ENCODE data around the gene IRAK2. TPM values are rescaled to one million over a fixed set of nuclear protein-coding genes. Genes with fewer than 3 reads are reported as not detected.
A peak's percentile ranks its signal among the peaks of the same experiment; 100 is the strongest.
"Not testable (repeated sequence)": the region's sequence is repeated elsewhere in the genome, so short reads cannot be mapped to it uniquely, and the experiment has no call there.

Gene IRAK2
- total RNA-seq, 1 donor from 2014 or later: 2.7 TPM

GRCh38 chr3:10253731-10254130 lies 89.0 kb downstream of the IRAK2 start:
- DNase-seq (ENCODE audit: low spot score): no peak

- DNase-seq (ENCODE audit: low spot score): no peak
These were observed 91.1 kb downstream of the IRAK2 start for GRCh38 chr3:10255835-10256234.

DNA sequence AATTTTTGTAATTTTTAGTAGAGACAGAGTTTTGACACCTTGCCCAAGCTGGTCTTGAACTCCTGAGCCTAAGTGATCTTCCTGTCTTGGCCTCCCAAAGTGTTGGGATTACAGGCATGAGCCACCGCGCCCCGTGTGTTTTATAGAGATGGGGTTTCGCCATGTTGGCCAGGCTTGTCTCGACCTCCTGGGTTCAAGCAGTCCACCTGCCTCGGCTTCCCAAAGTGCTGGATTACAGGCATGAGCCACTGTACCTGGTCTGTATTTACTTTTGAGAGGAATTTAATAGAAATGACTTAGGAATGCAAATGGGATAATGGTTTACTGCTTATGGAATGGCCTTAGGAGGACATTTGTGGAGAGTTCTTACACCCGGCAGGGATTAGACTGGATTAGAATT lies 94.3 kb downstream of the IRAK2 start:
- DNase-seq (ENCODE audit: low spot score): no peak

- DNase-seq (ENCODE audit: low spot score): no peak
These were observed 95.1 kb downstream of the IRAK2 start for GRCh38 chr3:10259798-10260197.

DNA sequence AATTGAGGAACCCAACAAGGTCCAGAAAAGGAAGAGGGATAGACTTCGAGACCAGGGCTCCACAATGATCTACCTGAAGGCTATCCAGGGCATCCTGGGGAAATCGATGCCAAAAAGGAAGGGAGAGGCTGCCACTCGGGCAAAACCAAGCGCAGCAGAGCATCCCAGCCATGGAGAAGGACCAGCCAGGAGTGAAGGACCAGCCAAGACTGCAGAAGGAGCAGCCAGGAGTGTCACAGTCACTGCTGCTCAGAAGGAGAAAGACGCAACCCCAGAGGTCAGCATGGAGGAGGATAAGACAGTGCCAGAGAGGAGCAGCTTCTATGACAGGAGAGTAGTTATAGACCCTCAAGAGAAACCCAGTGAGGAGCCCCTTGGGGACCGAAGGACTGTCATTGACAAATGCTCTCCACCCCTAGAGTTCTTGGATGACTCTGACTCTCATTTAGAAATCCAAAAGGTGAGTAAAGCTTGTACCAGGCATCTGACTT lies 95.5 kb downstream of the IRAK2 start:
- DNase-seq (ENCODE audit: low spot score): no peak

DNA sequence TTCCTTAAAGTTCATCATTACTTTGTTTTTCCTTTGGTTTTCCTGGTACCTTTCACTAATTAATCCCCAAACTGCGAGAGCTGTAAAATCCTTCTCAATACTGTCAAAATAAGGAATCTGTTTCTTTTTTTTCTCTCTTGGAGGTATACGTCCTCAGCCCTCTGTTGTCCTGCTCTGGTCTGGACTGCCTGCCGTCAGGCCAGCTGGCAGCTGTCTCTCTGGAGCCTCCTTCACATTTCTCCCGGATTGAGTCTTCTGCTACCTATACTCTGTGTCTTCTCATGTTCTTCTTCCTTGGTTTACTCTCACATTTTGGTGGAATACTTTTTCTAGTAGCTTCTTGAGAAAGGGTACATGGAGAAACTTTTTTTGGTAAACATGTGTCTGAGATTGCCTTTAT lies 97.3 kb downstream of the IRAK2 start:
- DNase-seq (ENCODE audit: low spot score): no peak

- peak; percentile 19 for DNase-seq (ENCODE audit: low spot score)
These were observed 99.1 kb downstream of the IRAK2 start for GRCh38 chr3:10263646-10264363.

DNA sequence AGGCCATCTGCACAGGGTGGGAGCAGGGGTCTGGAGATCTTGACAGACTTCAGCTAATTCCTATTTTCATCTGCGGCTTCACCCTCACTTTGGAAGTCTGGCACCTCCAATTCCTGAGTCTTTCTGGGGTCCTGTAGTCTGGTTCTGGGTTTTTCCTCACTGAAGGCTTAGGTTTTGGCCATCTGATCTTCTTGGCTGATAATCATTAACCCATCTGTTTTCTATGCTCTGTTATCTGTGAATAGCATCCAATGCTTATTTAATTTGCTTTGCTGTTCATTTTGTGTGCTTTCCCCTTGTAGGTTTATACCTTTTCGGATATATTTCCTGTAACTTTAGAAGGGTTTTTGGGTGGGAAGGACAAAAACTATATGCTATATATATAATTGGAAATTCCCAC lies 101.1 kb downstream of the IRAK2 start:
- no peak for DNase-seq (ENCODE audit: low spot score)

GRCh38 chr3:10266936-10267335 lies 102.2 kb downstream of the IRAK2 start:
- DNase-seq (ENCODE audit: low spot score): not testable (repeated sequence)

GRCh38 chr3:10268116-10268515 lies 103.4 kb downstream of the IRAK2 start:
- DNase-seq (ENCODE audit: low spot score): no peak

DNA sequence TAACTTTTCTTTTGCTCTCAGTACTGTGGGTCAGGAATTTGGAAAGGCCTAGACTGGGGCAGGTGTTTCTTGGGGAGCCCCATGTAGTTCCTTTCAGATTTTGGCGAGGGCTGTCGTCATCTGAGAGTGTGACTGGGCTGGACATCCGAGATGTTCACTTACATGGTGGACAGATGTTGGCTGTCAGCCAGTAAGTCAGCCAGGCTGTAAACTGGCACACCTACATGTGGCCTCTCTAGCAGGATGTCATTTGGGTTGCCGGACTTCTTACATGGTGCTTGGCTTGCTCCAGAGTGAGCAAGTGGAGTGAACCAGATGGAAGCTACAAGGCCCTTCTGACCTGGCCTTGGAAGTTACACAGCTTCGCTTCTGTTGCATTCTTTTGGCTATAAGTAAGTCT lies 104.2 kb downstream of the IRAK2 start:
- DNase-seq (ENCODE audit: low spot score): no peak

- DNase-seq (ENCODE audit: low spot score): no peak
These were observed 104.7 kb downstream of the IRAK2 start for GRCh38 chr3:10269443-10269842.

DNA sequence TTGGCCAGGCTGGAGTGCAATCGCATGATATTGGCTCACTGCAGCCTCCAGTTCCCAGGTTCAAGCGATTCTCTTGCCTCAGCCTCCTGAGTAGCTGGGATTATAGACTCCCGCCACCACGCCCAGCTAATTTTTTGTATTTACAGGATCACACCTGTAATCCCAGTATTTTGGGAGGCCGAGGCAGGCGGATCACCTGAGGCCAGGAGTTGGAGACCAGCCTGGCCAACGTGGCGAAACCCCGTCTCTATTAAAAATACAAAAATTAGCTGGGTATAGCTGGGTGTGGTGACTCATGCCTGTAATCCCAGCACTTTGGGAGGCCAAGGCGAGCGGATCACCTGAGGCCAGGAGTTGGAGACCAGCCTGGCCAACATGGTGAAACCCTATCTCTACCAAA lies 107.8 kb downstream of the IRAK2 start:
- DNase-seq (ENCODE audit: low spot score): not testable (repeated sequence)

DNA sequence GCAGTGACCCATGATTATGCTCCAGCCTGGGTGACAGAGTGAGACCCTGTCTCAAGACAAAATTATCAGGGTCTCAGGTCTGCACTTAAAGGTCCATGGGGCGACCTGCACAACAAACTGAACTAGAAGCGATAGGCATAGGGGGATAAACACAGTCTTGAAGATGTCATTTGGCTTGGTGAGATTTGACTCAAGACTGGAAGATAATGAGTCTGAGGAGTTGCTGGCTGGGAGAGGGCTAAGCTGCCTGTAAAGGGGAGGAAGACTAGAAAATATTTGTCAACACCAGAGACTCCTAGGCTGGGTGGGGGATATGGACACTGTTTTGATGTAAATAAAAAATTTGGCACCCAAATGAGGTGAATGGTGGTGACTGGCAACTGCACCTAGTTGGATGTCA lies 108.3 kb downstream of the IRAK2 start:
- no peak for DNase-seq (ENCODE audit: low spot score)

- DNase-seq (ENCODE audit: low spot score): no peak
These were observed 109.1 kb downstream of the IRAK2 start for GRCh38 chr3:10273702-10274305.

DNA sequence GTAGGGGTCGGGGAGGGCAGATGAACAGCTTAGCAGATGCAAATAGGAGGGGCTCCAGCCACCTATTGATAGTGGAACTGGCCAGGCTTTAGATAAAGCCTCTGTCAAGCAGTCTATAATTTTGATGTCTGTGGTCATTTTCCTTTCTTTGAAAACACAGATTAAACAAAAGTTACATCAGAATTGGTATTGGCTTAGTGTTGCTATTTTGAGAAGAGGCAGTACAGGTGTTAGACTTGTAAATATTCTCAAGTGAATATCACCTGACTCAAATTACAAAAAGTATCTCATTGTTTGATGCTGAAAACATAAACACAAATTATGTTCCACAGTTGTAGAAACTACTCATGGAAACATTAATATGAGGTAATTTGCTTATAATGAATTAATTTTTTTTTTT lies 109.9 kb downstream of the IRAK2 start:
- DNase-seq (ENCODE audit: low spot score): no peak

- DNase-seq (ENCODE audit: low spot score): no peak
These were observed 112.5 kb downstream of the IRAK2 start for GRCh38 chr3:10277115-10277625.

DNA sequence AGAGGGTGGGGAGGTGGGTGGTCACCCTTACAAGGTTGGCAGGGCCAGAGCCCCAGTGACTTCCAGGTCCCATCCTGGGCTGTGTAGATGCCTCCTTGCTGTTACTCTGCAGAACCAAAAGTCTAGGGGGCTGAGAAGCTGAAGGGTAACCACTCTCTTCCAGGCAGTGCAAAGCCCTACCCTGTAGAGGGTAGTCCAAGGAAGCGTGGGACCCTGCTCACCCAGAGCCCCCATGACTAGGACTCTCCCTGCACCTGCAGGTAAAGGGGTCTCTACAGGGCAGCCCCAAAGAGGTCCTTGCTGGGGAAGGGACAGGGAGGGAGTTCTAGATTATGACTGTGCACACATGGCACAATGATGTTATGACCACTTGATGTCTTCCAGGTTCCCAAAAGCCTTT lies 113.8 kb downstream of the IRAK2 start:
- DNase-seq (ENCODE audit: low spot score): no peak

DNA sequence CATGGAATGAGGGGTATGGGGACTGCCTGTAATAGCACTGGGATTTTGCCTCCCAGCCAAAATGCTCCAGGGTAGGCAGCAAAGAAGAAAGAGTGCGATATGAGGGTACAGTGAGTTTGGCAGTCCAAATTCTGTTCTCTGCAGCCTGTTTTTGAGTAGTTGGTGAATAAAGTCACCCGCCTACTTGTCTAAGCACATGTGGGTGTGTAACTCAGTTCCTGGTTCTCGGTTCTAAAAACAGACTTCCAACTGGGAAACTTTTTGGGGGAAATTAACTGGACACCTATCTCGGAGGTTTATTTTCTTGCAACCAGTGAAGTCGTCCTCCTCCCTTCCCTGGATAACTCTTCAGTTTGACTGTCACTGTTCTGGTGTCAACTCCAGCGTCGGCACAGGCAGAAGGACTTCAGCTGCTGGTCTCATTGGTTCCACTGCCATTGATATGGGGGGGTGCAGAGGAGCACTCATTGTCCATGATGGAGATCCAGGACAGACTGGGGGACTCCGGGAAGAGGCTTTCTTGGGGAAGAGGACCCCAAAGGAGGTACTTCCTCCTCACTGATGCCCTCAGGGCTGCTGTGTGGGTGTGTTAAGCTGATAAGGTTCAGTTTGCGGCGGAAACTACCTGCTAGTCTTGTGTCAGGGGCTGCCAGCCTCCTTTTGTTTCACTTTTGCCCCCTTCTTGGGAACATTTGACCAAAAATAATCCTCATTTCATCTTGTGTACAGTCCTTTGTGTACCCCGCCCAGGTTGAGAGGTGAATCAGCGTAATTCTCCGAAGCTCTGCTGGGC lies 114.9 kb downstream of the IRAK2 start:
- DNase-seq (ENCODE audit: low spot score): no peak

- DNase-seq (ENCODE audit: low spot score): no peak
These were observed 115.4 kb downstream of the IRAK2 start for GRCh38 chr3:10280177-10280529.

- DNase-seq (ENCODE audit: low spot score): no peak
These were observed 115.9 kb downstream of the IRAK2 start for GRCh38 chr3:10280571-10280970.

DNA sequence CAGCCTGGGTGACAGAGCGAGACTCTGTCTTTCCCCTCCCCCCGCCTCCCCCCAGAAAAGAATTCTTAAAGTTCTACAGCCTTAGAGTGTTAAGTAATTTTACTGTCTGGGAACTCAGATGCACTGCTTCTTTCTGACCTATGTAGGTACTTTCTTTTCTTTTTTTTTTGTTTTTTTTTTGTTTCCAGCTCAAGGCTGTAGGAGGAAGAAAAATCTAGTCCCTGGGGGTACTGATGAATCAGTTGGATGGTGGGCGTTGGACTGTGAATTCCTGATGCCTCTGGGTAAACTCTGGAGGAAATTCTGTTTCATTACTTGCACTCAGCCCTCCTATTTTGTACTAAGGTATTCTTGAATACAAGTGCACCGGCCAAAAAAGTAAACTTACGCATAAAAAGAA lies 117.2 kb downstream of the IRAK2 start:
- no peak for DNase-seq (ENCODE audit: low spot score)

DNA sequence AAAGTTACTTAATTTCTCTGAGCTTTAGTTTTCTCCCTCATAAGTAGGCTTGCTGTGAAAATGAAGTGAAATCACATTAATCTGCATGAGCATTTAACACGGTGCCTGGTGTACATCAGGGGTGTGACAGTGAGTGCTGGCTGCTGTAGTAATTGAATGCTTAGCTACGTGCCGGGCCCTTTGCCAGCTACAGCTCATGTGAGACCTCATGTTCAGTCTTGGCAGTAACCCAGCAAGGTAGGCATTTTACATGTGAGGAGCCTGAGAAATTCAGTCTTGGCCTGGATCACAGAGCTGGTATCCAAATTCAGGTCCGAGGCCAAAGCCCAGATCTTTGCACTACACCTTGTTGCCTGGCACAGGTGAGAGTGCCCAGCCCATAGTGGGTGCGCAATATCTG lies 118.9 kb downstream of the IRAK2 start:
- DNase-seq (ENCODE audit: low spot score): peak; percentile 32

All from mucosa of gallbladder (tissue), 1 donor.